ENCODE data around the gene TOLLIP.

Gene TOLLIP

GRCh38 chr11:1296287-1296686 lies 13.1 kb downstream of the TOLLIP start:
- no CpG with 5 or more reads among the region's 9 CpGs for WGBS (ENCODE audit: extremely low coverage, insufficient coverage, low lambda C conversion rate)
- DNase-seq: no peak
- H3K18ac ChIP-seq (ENCODE audit: low read length): no peak overlapping the region

GRCh38 chr11:1295591-1295990 lies 13.8 kb downstream of the TOLLIP start:
- Histone ChIP-seq H2BK15ac (replicated peaks; ENCODE audit: low read depth) (no peak overlapping the region), H3K36me3 (ENCODE audit: control insufficient read depth, insufficient read depth, low read length) (no peaks in the 10 kb centered on the region), H2BK5ac (ENCODE audit: low read length) (no peak overlapping the region), H3K79me2 (ENCODE audit: control insufficient read depth, insufficient read depth, low read length) (peaks cover 12% of the 10 kb centered on the region), H3K79me1 (ENCODE audit: low read length) (peaks cover 24% of the 10 kb centered on the region), H3K4me1 (ENCODE audit: control insufficient read depth, low read depth, low read length) (no peaks in the 10 kb centered on the region), H4K5ac (ENCODE audit: low read length) (no peak overlapping the region), H3K4me2 (ENCODE audit: low read length) (no peak overlapping the region), H3K56ac (ENCODE audit: low read length) (no peak overlapping the region), H3K27me3 (ENCODE audit: insufficient read depth, low read length, poor library complexity) (no peaks in the 10 kb centered on the region), H3K23ac (ENCODE audit: low read length) (no peak overlapping the region), H3K4me3 (ENCODE audit: low read length) (no peak overlapping the region), H2BK120ac (ENCODE audit: low read depth, low read length) (no peak overlapping the region), H3K9ac (ENCODE audit: low read length) (no peak overlapping the region), H4K8ac (ENCODE audit: low read depth, low read length) (no peak overlapping the region), H3K4ac (ENCODE audit: low read depth, low read length) (no peak overlapping the region), H3K18ac (ENCODE audit: low read length) (no peak overlapping the region), H3K27ac (ENCODE audit: low read depth, low read length) (no peak overlapping the region), H2AK5ac (ENCODE audit: low read length) (no peak overlapping the region)
- no peak for DNase-seq
- WGBS (ENCODE audit: extremely low coverage, insufficient coverage, low lambda C conversion rate): no CpG with 5 or more reads among the region's 23 CpGs

More at GRCh38 chr11:1296287-1296686, 13.1 kb downstream of the TOLLIP start:
- Histone ChIP-seq H3K79me1 (ENCODE audit: low read length) (peaks cover 24% of the 10 kb centered on the region), H3K4me1 (ENCODE audit: control insufficient read depth, low read depth, low read length) (no peaks in the 10 kb centered on the region), H2BK120ac (ENCODE audit: low read depth, low read length) (no peak overlapping the region), H3K27ac (ENCODE audit: low read depth, low read length) (no peak overlapping the region), H3K79me2 (ENCODE audit: control insufficient read depth, insufficient read depth, low read length) (peaks cover 17% of the 10 kb centered on the region), H3K4me3 (ENCODE audit: low read length) (no peak overlapping the region), H4K8ac (ENCODE audit: low read depth, low read length) (no peak overlapping the region), H3K27me3 (ENCODE audit: insufficient read depth, low read length, poor library complexity) (no peaks in the 10 kb centered on the region), H4K5ac (ENCODE audit: low read length) (no peak overlapping the region), H2BK15ac (replicated peaks; ENCODE audit: low read depth) (no peak overlapping the region), H3K4me2 (ENCODE audit: low read length) (no peak overlapping the region), H2BK5ac (ENCODE audit: low read length) (no peak overlapping the region), H3K56ac (ENCODE audit: low read length) (no peak overlapping the region), H3K4ac (ENCODE audit: low read depth, low read length) (no peak overlapping the region), H2AK5ac (ENCODE audit: low read length) (no peak overlapping the region), H3K9ac (ENCODE audit: low read length) (no peak overlapping the region), H3K23ac (ENCODE audit: low read length) (no peak overlapping the region), H3K36me3 (ENCODE audit: control insufficient read depth, insufficient read depth, low read length) (no peaks in the 10 kb centered on the region)

- H3K56ac ChIP-seq (ENCODE audit: low read length): no peak overlapping the region
These were observed 14.3 kb downstream of the TOLLIP start for GRCh38 chr11:1295086-1295485.

DNA sequence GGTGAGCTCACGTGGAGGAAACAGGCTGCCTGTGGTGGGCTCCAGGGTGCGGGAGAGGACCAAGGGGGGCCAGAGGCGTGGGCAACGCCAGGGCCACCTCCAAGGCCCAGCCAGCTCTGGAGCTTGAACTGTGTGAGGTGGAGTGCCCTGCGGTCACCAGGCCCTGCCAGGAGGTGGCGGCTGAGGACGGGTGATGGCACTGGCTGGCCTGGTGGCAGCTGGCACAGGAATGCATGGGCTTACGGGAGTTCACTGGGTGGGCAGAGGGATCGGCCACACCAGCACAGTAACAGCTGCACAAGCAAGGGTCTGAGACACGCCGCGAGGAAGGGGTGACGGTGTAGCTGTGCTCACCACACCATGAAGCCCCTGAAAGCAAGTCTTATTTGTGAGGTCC lies 15.8 kb downstream of the TOLLIP start:
- no CpG with 5 or more reads among the region's 13 CpGs for WGBS (ENCODE audit: extremely low coverage, insufficient coverage, low lambda C conversion rate)
- Histone ChIP-seq H2BK120ac (ENCODE audit: low read depth, low read length) (no peak overlapping the region), H2BK5ac (ENCODE audit: low read length) (no peak overlapping the region), H3K4me3 (ENCODE audit: low read length) (no peak overlapping the region), H2BK15ac (replicated peaks; ENCODE audit: low read depth) (no peak overlapping the region), H3K23ac (ENCODE audit: low read length) (no peak overlapping the region), H3K27me3 (ENCODE audit: insufficient read depth, low read length, poor library complexity) (no peaks in the 10 kb centered on the region), H4K8ac (ENCODE audit: low read depth, low read length) (no peak overlapping the region), H3K4me2 (ENCODE audit: low read length) (no peak overlapping the region), H4K5ac (ENCODE audit: low read length) (no peak overlapping the region), H3K4ac (ENCODE audit: low read depth, low read length) (no peak overlapping the region), H3K4me1 (ENCODE audit: control insufficient read depth, low read depth, low read length) (no peaks in the 10 kb centered on the region), H3K79me2 (ENCODE audit: control insufficient read depth, insufficient read depth, low read length) (peaks cover 7% of the 10 kb centered on the region), H2AK5ac (ENCODE audit: low read length) (no peak overlapping the region), H3K56ac (ENCODE audit: low read length) (no peak overlapping the region), H3K9ac (ENCODE audit: low read length) (no peak overlapping the region), H3K27ac (ENCODE audit: low read depth, low read length) (no peak overlapping the region), H3K18ac (ENCODE audit: low read length) (no peak overlapping the region), H3K79me1 (ENCODE audit: low read length) (peaks cover 19% of the 10 kb centered on the region), H3K36me3 (ENCODE audit: control insufficient read depth, insufficient read depth, low read length) (no peaks in the 10 kb centered on the region)
- no peak for DNase-seq

More at GRCh38 chr11:1295086-1295485, 14.3 kb downstream of the TOLLIP start:
- Histone ChIP-seq H3K9ac (ENCODE audit: low read length) (no peak overlapping the region), H2AK5ac (ENCODE audit: low read length) (no peak overlapping the region), H4K5ac (ENCODE audit: low read length) (no peak overlapping the region), H3K79me2 (ENCODE audit: control insufficient read depth, insufficient read depth, low read length) (peaks cover 12% of the 10 kb centered on the region), H3K36me3 (ENCODE audit: control insufficient read depth, insufficient read depth, low read length) (no peaks in the 10 kb centered on the region), H3K4me2 (ENCODE audit: low read length) (no peak overlapping the region), H4K8ac (ENCODE audit: low read depth, low read length) (no peak overlapping the region), H3K23ac (ENCODE audit: low read length) (no peak overlapping the region), H3K4me1 (ENCODE audit: control insufficient read depth, low read depth, low read length) (no peaks in the 10 kb centered on the region), H2BK120ac (ENCODE audit: low read depth, low read length) (no peak overlapping the region), H3K18ac (ENCODE audit: low read length) (no peak overlapping the region), H3K27me3 (ENCODE audit: insufficient read depth, low read length, poor library complexity) (no peaks in the 10 kb centered on the region), H2BK5ac (ENCODE audit: low read length) (no peak overlapping the region), H3K27ac (ENCODE audit: low read depth, low read length) (no peak overlapping the region), H3K4ac (ENCODE audit: low read depth, low read length) (no peak overlapping the region), H3K79me1 (ENCODE audit: low read length) (peaks cover 25% of the 10 kb centered on the region), H2BK15ac (replicated peaks; ENCODE audit: low read depth) (no peak overlapping the region), H3K4me3 (ENCODE audit: low read length) (no peak overlapping the region)
- DNase-seq: no peak
- WGBS (ENCODE audit: extremely low coverage, insufficient coverage, low lambda C conversion rate): no CpG with 5 or more reads among the region's 22 CpGs

DNA sequence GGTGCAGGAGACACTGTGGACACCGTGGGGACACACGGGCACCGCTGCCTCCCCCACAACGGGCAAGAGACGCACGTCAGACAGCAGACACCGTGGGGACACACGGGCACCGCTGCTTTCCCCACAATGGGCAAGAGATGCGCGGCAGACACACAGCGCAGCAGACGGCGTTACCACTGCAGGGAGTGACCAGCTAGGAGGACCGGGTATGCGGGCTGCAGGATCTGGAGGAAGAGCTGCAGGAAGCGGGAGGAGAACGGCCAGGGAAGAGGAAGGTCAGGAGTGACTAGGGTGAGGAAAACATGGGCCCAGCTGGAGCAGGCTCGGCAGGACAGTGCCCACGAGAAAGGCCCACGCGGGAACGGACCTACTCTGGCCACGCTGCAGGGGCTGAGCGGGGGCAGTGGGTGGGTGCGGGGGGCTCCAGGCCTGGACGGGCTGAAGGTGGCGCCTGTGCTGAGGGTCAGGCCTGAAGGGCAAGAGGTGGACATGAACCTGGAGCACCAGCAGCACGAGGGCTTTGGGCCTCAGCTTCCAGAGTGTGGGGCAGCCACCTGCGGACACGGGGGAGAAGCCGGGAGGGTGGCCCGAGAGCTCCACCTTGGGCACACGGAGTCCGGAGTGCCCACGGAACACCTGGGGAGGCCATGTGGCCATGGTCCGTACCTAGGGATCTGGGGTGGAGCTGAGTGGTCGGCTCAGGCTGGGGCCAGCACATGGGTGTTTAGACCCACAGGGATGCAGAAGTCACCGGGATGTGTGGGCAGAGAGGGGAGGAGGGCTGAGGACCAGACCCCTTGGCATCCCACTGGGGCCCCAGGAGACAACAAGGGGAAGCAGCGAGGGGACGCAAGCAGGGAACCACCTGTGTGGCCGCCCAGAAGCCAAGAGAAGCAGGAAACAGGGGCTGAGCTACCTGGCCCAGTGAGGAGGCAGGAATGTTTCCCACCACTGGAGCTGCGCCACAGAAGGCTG lies 16.5 kb downstream of the TOLLIP start:
- H3K36me3 ChIP-seq (ENCODE audit: control insufficient read depth, insufficient read depth, low read length): no peaks in the 10 kb centered on the region
- H3K4me1 ChIP-seq (ENCODE audit: control insufficient read depth, low read depth, low read length): no peaks in the 10 kb centered on the region
- H3K18ac ChIP-seq (ENCODE audit: low read length): no peak overlapping the region
- no peaks in the 10 kb centered on the region for H3K27me3 ChIP-seq (ENCODE audit: insufficient read depth, low read length, poor library complexity)
- H3K4me2 ChIP-seq (ENCODE audit: low read length): no peak overlapping the region
- H3K27ac ChIP-seq (ENCODE audit: low read depth, low read length): no peak overlapping the region
- H2BK5ac ChIP-seq (ENCODE audit: low read length): no peak overlapping the region
- no peak overlapping the region for H4K8ac ChIP-seq (ENCODE audit: low read depth, low read length)
- H3K4me3 ChIP-seq (ENCODE audit: low read length): no peak overlapping the region
- no peak overlapping the region for H2BK15ac ChIP-seq (replicated peaks; ENCODE audit: low read depth)
- H3K4ac ChIP-seq (ENCODE audit: low read depth, low read length): no peak overlapping the region
- DNase-seq: no peak
- H3K23ac ChIP-seq (ENCODE audit: low read length): no peak overlapping the region
- H3K56ac ChIP-seq (ENCODE audit: low read length): no peak overlapping the region
- H3K79me2 ChIP-seq (ENCODE audit: control insufficient read depth, insufficient read depth, low read length): peaks cover 6% of the 10 kb centered on the region
- H2AK5ac ChIP-seq (ENCODE audit: low read length): no peak overlapping the region
- no CpG with 5 or more reads among the region's 43 CpGs for WGBS (ENCODE audit: extremely low coverage, insufficient coverage, low lambda C conversion rate)
- H4K5ac ChIP-seq (ENCODE audit: low read length): no peak overlapping the region
- H2BK120ac ChIP-seq (ENCODE audit: low read depth, low read length): no peak overlapping the region
- no peak overlapping the region for H3K9ac ChIP-seq (ENCODE audit: low read length)
- peaks cover 17% of the 10 kb centered on the region for H3K79me1 ChIP-seq (ENCODE audit: low read length)

Measured in mesendoderm (in vitro differentiated cells).